ENCODE measurements around the gene PRUNE2. TPM values are rescaled to one million over a fixed set of nuclear protein-coding genes. Genes with fewer than 3 reads are reported as not detected.

PRUNE2 gene
- total and polyA plus RNA-seq, 9 of the 15 experiments (the other 6 are each of a cell fraction or from before 2014, with no cell fraction given), result 0.05 to 0.45 (median 0.18) TPM; not detected in 1

- TF ChIP-seq CREB3L1 (IDR thresholded peaks at IDR 0.05; ENCODE audit: borderline replicate concordance, low read depth), result no peak
- TF ChIP-seq, protein P1, sequence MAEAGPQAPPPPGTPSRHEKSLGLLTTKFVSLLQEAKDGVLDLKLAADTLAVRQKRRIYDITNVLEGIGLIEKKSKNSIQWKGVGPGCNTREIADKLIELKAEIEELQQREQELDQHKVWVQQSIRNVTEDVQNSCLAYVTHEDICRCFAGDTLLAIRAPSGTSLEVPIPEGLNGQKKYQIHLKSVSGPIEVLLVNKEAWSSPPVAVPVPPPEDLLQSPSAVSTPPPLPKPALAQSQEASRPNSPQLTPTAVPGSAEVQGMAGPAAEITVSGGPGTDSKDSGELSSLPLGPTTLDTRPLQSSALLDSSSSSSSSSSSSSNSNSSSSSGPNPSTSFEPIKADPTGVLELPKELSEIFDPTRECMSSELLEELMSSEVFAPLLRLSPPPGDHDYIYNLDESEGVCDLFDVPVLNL (CRISPR knock-in tag; IDR thresholded peaks at IDR 0.05; ENCODE audit: low read depth), result no peak
- TF ChIP-seq ELK1 (CRISPR knock-in tag; IDR thresholded peaks at IDR 0.05), result no peak
These were observed 285.3 kb downstream of the PRUNE2 start (continued) for GRCh38 chr9:76620581-76620980.

DNA sequence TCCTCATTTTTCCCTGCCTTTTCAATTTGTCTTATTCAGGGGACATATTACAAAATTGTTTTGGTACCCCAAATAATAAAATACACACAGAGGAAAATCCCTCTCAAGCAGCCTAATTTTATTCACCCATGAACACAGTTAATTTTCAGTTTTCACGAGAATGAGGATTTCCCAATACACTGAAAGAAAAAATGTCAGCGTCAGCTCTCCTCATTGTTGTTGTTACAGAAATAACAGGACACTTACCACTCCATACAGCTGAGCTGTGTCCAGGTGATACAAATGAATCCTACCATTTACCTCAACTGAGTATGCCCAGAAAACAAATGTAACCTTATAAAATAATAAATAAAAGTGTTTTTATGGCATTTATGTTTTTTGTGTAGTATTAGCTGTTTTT, 286.3 kb downstream of the PRUNE2 start:
- ChIA-PET CTCF (ENCODE audit: low intra/inter-chr PET ratio) (no interaction called here), POLR2A (interaction anchor here (1.1 kb wide), 1 partner anchor 12 kb away, joined by 8 read pairs; no protein-coding TSS in a partner anchor)
- TF ChIP-seq ATF4 (CRISPR knock-in tag; IDR thresholded peaks at IDR 0.05), result no peak
- no peak for TF ChIP-seq CEBPZ (IDR thresholded peaks at IDR 0.05; ENCODE audit: borderline replicate concordance, low read depth, low read length)
- no peak for TF ChIP-seq RAD21 (CRISPR knock-in tag; conservative IDR thresholded peaks at IDR 0.05 in 1 of 2, IDR thresholded peaks at IDR 0.05 in 1 of 2)
- no peak for TF ChIP-seq HOXB6 (CRISPR knock-in tag; IDR thresholded peaks at IDR 0.05; ENCODE audit: borderline replicate concordance)
- no peak for TF ChIP-seq MBD2 (IDR thresholded peaks at IDR 0.05; ENCODE audit: borderline replicate concordance, low read depth)
- no peak for TF ChIP-seq CHD1 (IDR thresholded peaks at IDR 0.05; ENCODE audit: low read length)

More for the DNA sequence above, 286.3 kb downstream of the PRUNE2 start:
- Histone ChIP-seq H2AFZ (ENCODE audit: low read depth, low read length) (no peak overlapping the region), H3K4me2 (ENCODE audit: insufficient read depth, low read length) (no peak overlapping the region), H3K4me3 (no peak overlapping the region), H3K36me3 (ENCODE audit: control insufficient read depth, insufficient read depth, low read length) (no peaks in the 10 kb centered on the region), H3K79me2 (ENCODE audit: control insufficient read depth, insufficient read depth, low read length) (no peaks in the 10 kb centered on the region), H3K27me3 (ENCODE audit: control insufficient read depth in 2 of 2, insufficient read depth in 2 of 2, low read length in 2 of 2) (no peaks in the 10 kb centered on the region), H3K27ac (ENCODE audit: extremely low read depth, low read depth, low read length) (no peak overlapping the region), H3K4me1 (replicated peaks in 1 of 2; ENCODE audit: control insufficient read depth in 2 of 2, insufficient read depth in 2 of 2, low read length in 2 of 2) (no peaks in the 10 kb centered on the region; a peak in 1 of 5 replicates), H4K20me1 (replicated peaks; ENCODE audit: control insufficient read depth, insufficient read depth, low read length) (no peaks in the 10 kb centered on the region), H3K9me3 (replicated peaks; ENCODE audit: control insufficient read depth, insufficient read depth, low read depth, low read length) (no peaks in the 10 kb centered on the region), H3K9me1 (ENCODE audit: control insufficient read depth, insufficient read depth, low read length) (no peaks in the 10 kb centered on the region), H3K9ac (ENCODE audit: insufficient read depth in 1 of 2, low read depth in 2 of 2, low read length in 2 of 2) (no peak overlapping the region)
- 28% methylated on average over 2 of the region's 2 CpGs for WGBS (ENCODE audit: insufficient coverage, low coverage, missing lambda C conversion rate)
- FAIRE-seq (no peak), ATAC-seq (no peak), DNase-seq (ENCODE audit: extremely low read depth in 1 of 4, low spot score in 3 of 4) (no peak)
- in situ Hi-C loops (cut with MboI) (no loop called here), intact Hi-C loops (cut with micrococcal nuclease) (no loop called here)
- no TSS peak for BruUV-seq (replicated peaks)

Data from K562 (cell line).